T-cell (primary cell): ENCODE data around the gene PATZ1. TPM values are rescaled to one million over a fixed set of nuclear protein-coding genes. Genes with fewer than 3 reads are reported as not detected.

Experiments
- ATAC-seq, 4 experiments: fragments of 200-7000 bp in 3 of 4; fragments of 150-1000 bp in 1 of 4; cut with Tn5 transposase; replicated peaks in 1 of 4; 1 replicate in 3 of 4; 2 replicates in 1 of 4; pipeline ENCODE4 v1.10.0; 2021; ENCODE audit warnings: moderate library complexity in 3 of 4, mild to moderate bottlenecking in 2 of 4, moderate number of reproducible peaks in 1 of 4
- CTCF ChIA-PET, 2 donors: fragments of 300-600 bp; sonication (Branson Sonifier 250); formaldehyde crosslinking; loops; one replicate each; lab custom pipeline; 2022; ENCODE audit warnings: antibody characterized with exemption in 2 of 2; lab: Charles Lee
- POLR2A ChIA-PET, 2 donors: fragments of 300-600 bp; sonication (Branson Sonifier 250); formaldehyde crosslinking; loops; one replicate each; lab custom pipeline; 2022; ENCODE audit warnings: antibody characterized with exemption in 2 of 2; lab: Charles Lee
- DNase-seq, 35 experiments: peaks; one replicate each; pipeline versions ENCODE4 v3.0.0 to v3.0.0-alpha.2; 2013 to 2023
- H3K27ac ChIP-seq: one replicate; pipeline ENCODE4 v1.5.1; 2013; ENCODE audit warnings: low read length
- H3K27me3 ChIP-seq, 2 experiments: replicated peaks in 1 of 2; 1 replicate in 1 of 2; 2 replicates in 1 of 2; pipeline versions ENCODE4 v1.6.1 to v1.7.0; 2013; ENCODE audit warnings: low read length in 1 of 2, mixed read lengths in 1 of 2; ENCODE audit not compliant: control insufficient read depth in 2 of 2, insufficient read depth in 2 of 2; ENCODE audit errors: extremely low read depth in 1 of 2
- H3K36me3 ChIP-seq, 2 donors: 1 replicate in 1 of 2; 2 replicates in 1 of 2; pipeline versions ENCODE4 v1.6.1 to v1.7.0; 2013; ENCODE audit warnings: low read length in 1 of 2; ENCODE audit not compliant: control insufficient read depth in 2 of 2, insufficient read depth in 1 of 2; ENCODE audit errors: extremely low read depth in 1 of 2
- H3K4me1 ChIP-seq, 2 experiments: 1 replicate in 1 of 2; 2 replicates in 1 of 2; pipeline versions ENCODE4 v1.6.1 to v1.7.0; 2013; ENCODE audit warnings: low read length in 2 of 2, mixed read lengths in 1 of 2; ENCODE audit not compliant: insufficient read depth in 2 of 2, control insufficient read depth in 1 of 2; ENCODE audit errors: extremely low read depth in 1 of 2
- H3K4me3 ChIP-seq, 2 donors: 1 replicate in 1 of 2; 2 replicates in 1 of 2; pipeline versions ENCODE4 v1.5.1 to v1.7.0; 2013; ENCODE audit warnings: mild to moderate bottlenecking in 2 of 2, low read length in 1 of 2, moderate library complexity in 1 of 2; ENCODE audit not compliant: control insufficient read depth in 1 of 2; ENCODE audit errors: extremely low read depth in 1 of 2
- H3K9me3 ChIP-seq: 2 replicates; pipeline ENCODE4 v1.7.0; 2013
- H3K27ac Mint-ChIP-seq, 2 donors: one replicate each; pipeline ENCODE4 v1.8.0; 2020 to 2021; ENCODE audit warnings: mild to moderate bottlenecking in 2 of 2, mixed read lengths in 2 of 2
- H3K27me3 Mint-ChIP-seq, 2 donors: one replicate each; pipeline ENCODE4 v1.8.0; 2021 to 2022; ENCODE audit warnings: mixed read lengths in 2 of 2
- H3K36me3 Mint-ChIP-seq: one replicate; pipeline ENCODE4 v1.8.0; 2021; ENCODE audit warnings: mixed read lengths
- H3K4me1 Mint-ChIP-seq, 3 donors: one replicate each; pipeline ENCODE4 v1.8.0; 2020 to 2022; ENCODE audit warnings: mixed read lengths in 3 of 3, mild to moderate bottlenecking in 1 of 3
- H3K4me3 Mint-ChIP-seq, 3 donors: one replicate each; pipeline ENCODE4 v1.8.0; 2020 to 2022; ENCODE audit warnings: mild to moderate bottlenecking in 3 of 3, mixed read lengths in 3 of 3, moderate library complexity in 3 of 3
- H3K9me3 Mint-ChIP-seq, 3 donors: one replicate each; pipeline ENCODE4 v1.8.0; 2020 to 2022; ENCODE audit warnings: mixed read lengths in 3 of 3
- WGBS: methylation state at CpG from one replicate; pipeline ENCODE4 v1.1.5; 2013; ENCODE audit warnings: missing lambda C conversion rate; ENCODE audit not compliant: insufficient coverage; 5-methylcytosine and 5-hydroxymethylcytosine counted together
- total RNA-seq, 35 experiments: library from RNA in 6 of 35; stranded (reverse) in 6 of 35; fragments of 120-200 nt in 1 of 35; gene quantifications; one replicate each; pipeline versions ENCODE4 v1.2.1 to v1.2.4 and lab custom pipeline; 2013 to 2026

PATZ1 gene
- total RNA-seq, 5 donors from 2014 or later (not counting 1 experiment from before 2014, with no cell fraction given) = 53.1 to 56.7 (median 54.6) TPM

- DNase-seq (peak; percentile 36 to 91 (median 67)), ATAC-seq (peak; percentile 45 to 57 (median 52))
- no peaks in the 10 kb centered on the region for H3K27me3 Mint-ChIP-seq
- Histone ChIP-seq H3K9me3 (no peaks in the 10 kb centered on the region), H3K27ac (peak overlapping the region; percentile 93), H3K4me1 (peaks cover 62 to 85% of the 10 kb centered on the region in 2 experiments), H3K36me3 (peaks cover 0 to 75% of the 10 kb centered on the region in 2 donors), H3K4me3 (peak overlapping the region; percentile 0 to 6), H3K27me3 (no peaks in the 10 kb centered on the region)
- H3K27ac Mint-ChIP-seq = peak overlapping the region; percentile 99 to 100
- peak overlapping the region; percentile 93 to 98 (median 97) for H3K4me3 Mint-ChIP-seq
- ChIA-PET POLR2A (interaction anchor here (0.5 to 1.8 kb wide), 9 partner anchors 7 to 997 kb away, joined by 3 to 12 read pairs (median 4); partner anchors contain the start of gene PATZ1 (in 1 of the 2)), CTCF (interaction anchor here (0.5 to 2.7 kb wide), 4 partner anchors 10 to 26 kb away, joined by 3 to 15 read pairs (median 5); no protein-coding TSS in a partner anchor)
- H3K9me3 Mint-ChIP-seq = no peaks in the 10 kb centered on the region
- H3K4me1 Mint-ChIP-seq = peaks cover 77 to 89% (median 86%) of the 10 kb centered on the region in 3 donors
- 22% methylated on average over 4 of the region's 8 CpGs for WGBS
- H3K36me3 Mint-ChIP-seq = peaks cover 81% of the 10 kb centered on the region
Observed at GRCh38 chr22:31286360-31287255, 59.5 kb downstream of the PATZ1 start.

GRCh38 chr22:31284281-31285155 lies 61.6 kb downstream of the PATZ1 start:
- peaks cover 94 to 99% (median 98%) of the 10 kb centered on the region in 3 donors for H3K4me1 Mint-ChIP-seq
- ChIA-PET CTCF (interaction anchor here (0.9 to 2.7 kb wide), 4 partner anchors 9 to 34 kb away, joined by 3 to 15 read pairs (median 6); no protein-coding TSS in a partner anchor), POLR2A (interaction anchor here (0.6 to 1.4 kb wide), 4 partner anchors 11 to 40 kb away, joined by 3 to 5 read pairs (median 4); no protein-coding TSS in a partner anchor)
- DNase-seq (peak in 1 of 35 experiments; percentile 25), ATAC-seq (no peak)
- no peaks in the 10 kb centered on the region for H3K27me3 Mint-ChIP-seq
- H3K27ac Mint-ChIP-seq = peak overlapping the region; percentile 99 to 100
- H3K4me3 Mint-ChIP-seq = peak overlapping the region; percentile 62 to 98 (median 93)
- H3K9me3 Mint-ChIP-seq = no peaks in the 10 kb centered on the region
- 37% methylated on average over 3 of the region's 3 CpGs for WGBS
- Histone ChIP-seq H3K27me3 (no peaks in the 10 kb centered on the region), H3K36me3 (peaks cover 0 to 90% of the 10 kb centered on the region in 2 donors), H3K4me1 (peaks cover 74 to 100% of the 10 kb centered on the region in 2 experiments), H3K27ac (peak overlapping the region; percentile 93), H3K9me3 (no peaks in the 10 kb centered on the region), H3K4me3 (peak overlapping the region; percentile 13 to 20)
- peaks cover 84% of the 10 kb centered on the region for H3K36me3 Mint-ChIP-seq

GRCh38 chr22:31282748-31283468 lies 63.2 kb downstream of the PATZ1 start:
- H3K27ac ChIP-seq = peak overlapping the region; percentile 48
- POLR2A ChIA-PET = interaction anchor here (0.6 to 3.0 kb wide), 9 partner anchors 10 to 858 kb away, joined by 3 to 30 read pairs (median 6); partner anchors contain the start of gene PIK3IP1 (in 1 of the 2)
- H3K4me3 Mint-ChIP-seq = peak overlapping the region; percentile 37 to 93 (median 43)
- no peaks in the 10 kb centered on the region for H3K27me3 ChIP-seq
- 81% methylated on average over 2 of the region's 8 CpGs for WGBS
- no peak overlapping the region for H3K4me3 ChIP-seq
- peak overlapping the region; percentile 99 to 100 for H3K27ac Mint-ChIP-seq
- no peaks in the 10 kb centered on the region for H3K27me3 Mint-ChIP-seq
- H3K9me3 Mint-ChIP-seq = no peaks in the 10 kb centered on the region
- CTCF ChIA-PET = interaction anchor here in 1 of 2 donors (1.0 kb wide), 1 partner anchor 36 kb away, joined by 3 read pairs; no protein-coding TSS in a partner anchor
- H3K4me1 ChIP-seq = peaks cover 75 to 100% of the 10 kb centered on the region in 2 experiments
- peak in 1 of 35 experiments; percentile 21 for DNase-seq
- ATAC-seq = no peak
- peaks cover 0 to 80% of the 10 kb centered on the region in 2 donors for H3K36me3 ChIP-seq
- no peaks in the 10 kb centered on the region for H3K9me3 ChIP-seq
- peaks cover 96 to 100% (median 99%) of the 10 kb centered on the region in 3 donors for H3K4me1 Mint-ChIP-seq
- peaks cover 75% of the 10 kb centered on the region for H3K36me3 Mint-ChIP-seq

DNA sequence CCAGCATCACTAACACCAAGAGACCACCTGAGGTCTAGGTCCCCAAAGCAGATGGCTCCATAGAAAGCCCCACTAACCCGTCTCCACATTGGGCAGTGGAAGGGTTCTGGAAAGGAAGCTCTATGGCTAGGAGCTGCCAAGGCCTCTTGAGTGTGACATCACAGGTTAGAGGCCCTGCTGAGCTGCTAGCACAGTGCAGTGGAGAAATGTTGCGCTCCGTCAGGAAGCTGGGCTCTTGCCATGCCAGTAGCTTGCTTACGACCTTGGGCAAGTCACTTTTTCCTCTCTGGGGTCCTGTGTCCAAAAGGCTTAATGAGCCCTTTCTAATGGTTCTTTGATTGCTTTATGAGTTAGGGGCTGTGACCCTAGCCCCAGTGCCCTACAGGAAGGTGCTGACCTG lies 64.4 kb downstream of the PATZ1 start:
- peak in 3 of 35 experiments; percentile 24 to 42 (median 36) for DNase-seq

DNA sequence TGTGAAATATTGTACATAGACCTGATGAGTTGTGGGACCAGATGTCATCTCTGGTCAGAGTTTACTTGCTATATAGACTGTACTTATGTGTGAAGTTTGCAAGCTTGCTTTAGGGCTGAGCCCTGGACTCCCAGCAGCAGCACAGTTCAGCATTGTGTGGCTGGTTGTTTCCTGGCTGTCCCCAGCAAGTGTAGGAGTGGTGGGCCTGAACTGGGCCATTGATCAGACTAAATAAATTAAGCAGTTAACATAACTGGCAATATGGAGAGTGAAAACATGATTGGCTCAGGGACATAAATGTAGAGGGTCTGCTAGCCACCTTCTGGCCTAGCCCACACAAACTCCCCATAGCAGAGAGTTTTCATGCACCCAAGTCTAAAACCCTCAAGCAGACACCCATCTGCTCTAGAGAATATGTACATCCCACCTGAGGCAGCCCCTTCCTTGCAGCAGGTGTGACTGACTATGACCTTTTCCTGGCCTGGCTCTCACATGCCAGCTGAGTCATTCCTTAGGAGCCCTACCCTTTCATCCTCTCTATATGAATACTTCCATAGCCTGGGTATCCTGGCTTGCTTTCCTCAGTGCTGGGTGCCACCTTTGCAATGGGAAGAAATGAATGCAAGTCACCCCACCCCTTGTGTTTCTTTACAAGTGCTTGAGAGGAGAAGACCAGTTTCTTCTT lies 66.2 kb downstream of the PATZ1 start:
- Histone ChIP-seq H3K4me1 (peaks cover 64 to 92% of the 10 kb centered on the region in 2 experiments), H3K4me3 (no peak overlapping the region), H3K9me3 (no peaks in the 10 kb centered on the region), H3K27me3 (no peaks in the 10 kb centered on the region), H3K36me3 (peaks cover 0 to 74% of the 10 kb centered on the region in 2 donors), H3K27ac (peak overlapping the region; percentile 83)
- DNase-seq (peak in 3 of 35 experiments; percentile 20 to 40 (median 30)), ATAC-seq (peak in 1 of 4 experiments; percentile 5)
- no peaks in the 10 kb centered on the region for H3K27me3 Mint-ChIP-seq
- ChIA-PET CTCF (interaction anchor here in 1 of 2 donors (0.6 to 1.0 kb wide), 4 partner anchors 11 to 381 kb away, joined by 3 to 5 read pairs (median 5); no protein-coding TSS in a partner anchor), POLR2A (interaction anchor here (0.6 to 3.7 kb wide), 5 partner anchors 8 to 17 kb away, joined by 3 to 65 read pairs (median 5); partner anchors contain the start of gene PIK3IP1 (in 2 of the 2))
- no peaks in the 10 kb centered on the region for H3K9me3 Mint-ChIP-seq
- H3K27ac Mint-ChIP-seq = peak overlapping the region; percentile 99 to 100
- H3K4me1 Mint-ChIP-seq = peaks cover 89 to 95% (median 94%) of the 10 kb centered on the region in 3 donors
- peaks cover 67% of the 10 kb centered on the region for H3K36me3 Mint-ChIP-seq
- H3K4me3 Mint-ChIP-seq = peak overlapping the region; percentile 28 to 67 (median 61)

More for the DNA sequence above, 64.4 kb downstream of the PATZ1 start:
- CTCF ChIA-PET = interaction anchor here in 1 of 2 donors (0.6 to 1.4 kb wide), 2 partner anchors 9 to 608 kb away, joined by 3 to 4 read pairs; no protein-coding TSS in a partner anchor
- Histone ChIP-seq H3K27ac (peak overlapping the region; percentile 48), H3K4me1 (peaks cover 74 to 97% of the 10 kb centered on the region in 2 experiments), H3K9me3 (no peaks in the 10 kb centered on the region), H3K36me3 (peaks cover 0 to 78% of the 10 kb centered on the region in 2 donors), H3K4me3 (no peak overlapping the region), H3K27me3 (no peaks in the 10 kb centered on the region)
- Mint-ChIP-seq H3K27ac (peak overlapping the region; percentile 99 to 100), H3K4me3 (peak overlapping the region in 2 of 3 donors; percentile 9 to 61), H3K27me3 (no peaks in the 10 kb centered on the region), H3K36me3 (peaks cover 70% of the 10 kb centered on the region), H3K9me3 (no peaks in the 10 kb centered on the region), H3K4me1 (peaks cover 94 to 99% (median 98%) of the 10 kb centered on the region in 3 donors)
- 63% methylated on average over 2 of the region's 4 CpGs for WGBS
- POLR2A ChIA-PET = interaction anchor here (0.5 to 3.0 kb wide), 8 partner anchors 9 to 58 kb away, joined by 3 to 30 read pairs (median 4); partner anchors contain the start of gene PIK3IP1 (in 2 of the 2)
- no peak for ATAC-seq
